Gastrocnemius medialis (tissue), 4 donors: Measurements from ENCODE around the gene RRH. TPM values are rescaled to one million over a fixed set of nuclear protein-coding genes. Genes with fewer than 3 reads are reported as not detected.

ENCODE experiments used
- ATAC-seq, 2 donors: fragments of 150-250 bp; one replicate each; pipeline ENCODE4 v1.9.1; 2016
- DNase-seq, 2 donors: peaks; one replicate each; pipeline ENCODE4 v3.0.0-alpha.2; 2019
- H3K27ac ChIP-seq, 4 donors: fragments of 200-600 bp; sonication (generic); 1 replicate in 1 of 4; 2 replicates in 3 of 4; pipeline ENCODE4 v1.5.1; 2016 to 2018; ENCODE audit warnings: mild to moderate bottlenecking in 2 of 4, moderate library complexity in 1 of 4
- H3K27me3 ChIP-seq, 3 donors: fragments of 200-600 bp; sonication (generic) in 2 of 3; 1 replicate in 1 of 3; 2 replicates in 2 of 3; pipeline versions ENCODE4 v1.5.1 to v1.6.0; 2016 to 2019; ENCODE audit warnings: mild to moderate bottlenecking in 1 of 3, moderate library complexity in 1 of 3
- H3K36me3 ChIP-seq, 2 donors: fragments of 200-600 bp; sonication (generic) in 1 of 2; one replicate each; pipeline ENCODE4 v1.5.1; 2017 to 2018
- H3K4me1 ChIP-seq, 2 donors: fragments of 200-600 bp; sonication (generic) in 1 of 2; one replicate each; pipeline ENCODE4 v1.5.1; 2016 to 2017; ENCODE audit warnings: mild to moderate bottlenecking in 2 of 2
- H3K4me3 ChIP-seq, 4 donors: fragments of 200-600 bp; sonication (generic) in 3 of 4; 1 replicate in 1 of 4; 2 replicates in 3 of 4; pipeline ENCODE4 v1.5.1; 2016 to 2019; ENCODE audit warnings: mild to moderate bottlenecking in 2 of 4
- H3K9me3 ChIP-seq, 3 donors: fragments of 200-600 bp; sonication (generic) in 2 of 3; 1 replicate in 1 of 3; 2 replicates in 2 of 3; pipeline ENCODE4 v1.5.1; 2016 to 2019
- POLR2A ChIP-seq, 2 donors: fragments of 450-650 bp; IDR thresholded peaks; one replicate each; pipeline ENCODE4 v1.6.1; 2017; ENCODE audit warnings: antibody characterized with exemption in 2 of 2, mild to moderate bottlenecking in 2 of 2, moderate library complexity in 2 of 2
- in situ Hi-C, 4 donors: fragments of 200-750 bp; cut with MboI; loops; one replicate each; pipeline versions ENCODE4 v1.15.0 to v1.8.0; 2017; ENCODE audit warnings: low sequenced_read_pairs in 4 of 4
- intact Hi-C: fragments of 100-400 bp; cut with DNase I; formaldehyde crosslinking; loops from one replicate; pipeline ENCODE4 v1.15.1; 2023; ENCODE audit warnings: low total_unique reads
- total RNA-seq, 4 donors: library from RNA; depleted of rRNA; stranded (reverse); fragments of >200 nt; gene quantifications; one replicate each; pipeline versions ENCODE4 v1.1.0 to v1.2.3, GENCODE V29; 2016
- TF ChIP-seq, protein P1 (sequence below), 5 experiments: fragments of 450-650 bp in 3 of 5; fragments of 200-600 bp in 2 of 5; sonication (generic) in 2 of 5; IDR thresholded peaks in 4 of 5; conservative IDR thresholded peaks in 1 of 5; 1 replicate in 4 of 5; 2 replicates in 1 of 5; pipeline ENCODE4 v1.5.1; 2016 to 2019; ENCODE audit warnings: antibody characterized with exemption in 5 of 5, mild to moderate bottlenecking in 3 of 5, moderate library complexity in 3 of 5

Gene RRH
- total RNA-seq, 4 donors from 2014 or later, result not detected

DNA sequence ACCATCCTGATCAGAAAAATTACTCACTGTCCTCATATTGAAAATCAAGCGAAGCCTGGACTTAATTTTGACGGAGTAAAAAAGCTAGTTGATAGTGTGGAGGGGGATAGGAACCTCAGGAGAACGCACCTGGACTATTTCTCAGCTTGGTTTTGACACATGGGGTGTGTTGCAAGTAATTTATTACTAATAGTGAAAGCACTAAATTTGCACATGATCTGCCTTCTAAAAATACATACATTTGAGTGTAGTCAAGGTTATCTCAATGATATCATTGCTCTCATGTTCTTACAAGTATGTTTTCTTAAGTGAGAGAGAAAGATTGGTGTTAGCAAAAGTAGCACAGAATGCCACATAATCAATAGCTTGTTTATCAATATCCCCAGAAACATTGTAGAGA is 49.6 kb downstream of the RRH start:
- Histone ChIP-seq H3K27me3 (no peaks in the 10 kb centered on the region), H3K9me3 (no peaks in the 10 kb centered on the region), H3K4me3 (no peak overlapping the region), H3K36me3 (no peaks in the 10 kb centered on the region), H3K4me1 (peaks cover 0 to 26% of the 10 kb centered on the region in 2 donors), H3K27ac (no peak overlapping the region)
- TF ChIP-seq, protein P1, sequence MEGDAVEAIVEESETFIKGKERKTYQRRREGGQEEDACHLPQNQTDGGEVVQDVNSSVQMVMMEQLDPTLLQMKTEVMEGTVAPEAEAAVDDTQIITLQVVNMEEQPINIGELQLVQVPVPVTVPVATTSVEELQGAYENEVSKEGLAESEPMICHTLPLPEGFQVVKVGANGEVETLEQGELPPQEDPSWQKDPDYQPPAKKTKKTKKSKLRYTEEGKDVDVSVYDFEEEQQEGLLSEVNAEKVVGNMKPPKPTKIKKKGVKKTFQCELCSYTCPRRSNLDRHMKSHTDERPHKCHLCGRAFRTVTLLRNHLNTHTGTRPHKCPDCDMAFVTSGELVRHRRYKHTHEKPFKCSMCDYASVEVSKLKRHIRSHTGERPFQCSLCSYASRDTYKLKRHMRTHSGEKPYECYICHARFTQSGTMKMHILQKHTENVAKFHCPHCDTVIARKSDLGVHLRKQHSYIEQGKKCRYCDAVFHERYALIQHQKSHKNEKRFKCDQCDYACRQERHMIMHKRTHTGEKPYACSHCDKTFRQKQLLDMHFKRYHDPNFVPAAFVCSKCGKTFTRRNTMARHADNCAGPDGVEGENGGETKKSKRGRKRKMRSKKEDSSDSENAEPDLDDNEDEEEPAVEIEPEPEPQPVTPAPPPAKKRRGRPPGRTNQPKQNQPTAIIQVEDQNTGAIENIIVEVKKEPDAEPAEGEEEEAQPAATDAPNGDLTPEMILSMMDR (IDR thresholded peaks at IDR 0.05 in 4 of 5, conservative IDR thresholded peaks at IDR 0.05 in 1 of 5), result no peak
- no peak for TF ChIP-seq POLR2A (IDR thresholded peaks at IDR 0.05)
- in situ Hi-C loops (no loop called here), intact Hi-C loops (no loop called here)
- DNase-seq (no peak), ATAC-seq (no peak)

DNA sequence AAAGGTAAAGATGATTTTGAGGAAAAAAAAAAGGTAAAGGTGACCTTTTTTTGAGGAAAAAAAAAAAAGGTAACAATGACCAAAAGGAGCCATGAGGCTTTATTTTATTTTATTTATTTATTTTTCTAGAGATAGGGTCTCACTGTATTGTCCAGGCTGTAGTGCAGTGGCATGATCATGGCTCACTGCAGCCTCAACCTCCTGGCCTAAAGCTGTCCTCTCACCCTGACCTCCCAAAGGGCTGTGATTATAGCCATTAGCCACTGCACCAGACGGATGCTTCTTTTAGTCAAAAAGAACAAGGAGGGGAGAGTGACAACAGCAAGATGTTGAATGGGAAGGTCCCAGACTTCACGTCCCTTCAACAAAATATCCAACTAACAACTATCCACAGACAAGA is 50.6 kb downstream of the RRH start:
- intact Hi-C loops, result no loop called here
- in situ Hi-C loops, result no loop called here
- TF ChIP-seq, protein P1 (IDR thresholded peaks at IDR 0.05 in 4 of 5, conservative IDR thresholded peaks at IDR 0.05 in 1 of 5), result no peak
- no peak for TF ChIP-seq POLR2A (IDR thresholded peaks at IDR 0.05)

DNA sequence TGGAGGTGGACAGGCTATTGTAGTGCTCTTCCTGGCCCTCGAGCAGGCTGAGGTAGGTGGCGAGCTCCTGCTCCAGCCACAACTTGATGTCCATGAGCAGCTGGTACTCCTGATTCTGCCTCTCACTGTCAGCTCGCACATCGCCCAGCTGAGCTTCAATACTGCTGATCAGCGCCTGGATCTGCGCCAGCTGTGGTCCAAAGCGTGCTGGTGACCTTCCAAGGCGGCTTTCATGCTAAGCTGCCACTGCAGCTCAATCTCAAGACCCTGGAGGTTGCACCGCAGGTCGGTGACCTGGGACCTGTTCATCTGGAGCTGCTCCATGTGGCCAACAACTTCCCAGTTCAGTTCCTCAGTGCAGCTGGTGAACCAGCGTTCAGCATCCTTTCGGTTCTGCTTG is 51.3 kb downstream of the RRH start:
- DNase-seq (no peak), ATAC-seq (no peak)
- in situ Hi-C loops (no loop called here), intact Hi-C loops (no loop called here)
- TF ChIP-seq, protein P1 (IDR thresholded peaks at IDR 0.05 in 4 of 5, conservative IDR thresholded peaks at IDR 0.05 in 1 of 5), result no peak
- TF ChIP-seq POLR2A (IDR thresholded peaks at IDR 0.05), result no peak
- no peaks in the 10 kb centered on the region for H3K36me3 ChIP-seq
- H3K27me3 ChIP-seq, result no peaks in the 10 kb centered on the region
- H3K4me1 ChIP-seq, result peaks cover 0 to 19% of the 10 kb centered on the region in 2 donors
- no peaks in the 10 kb centered on the region for H3K9me3 ChIP-seq
- no peak overlapping the region for H3K27ac ChIP-seq
- H3K4me3 ChIP-seq, result no peak overlapping the region

More for the DNA sequence above, 50.6 kb downstream of the RRH start:
- no peaks in the 10 kb centered on the region for H3K27me3 ChIP-seq
- DNase-seq, result no peak
- H3K36me3 ChIP-seq, result no peaks in the 10 kb centered on the region
- ATAC-seq, result no peak
- H3K9me3 ChIP-seq, result no peaks in the 10 kb centered on the region
- H3K4me3 ChIP-seq, result no peak overlapping the region
- H3K27ac ChIP-seq, result no peak overlapping the region
- H3K4me1 ChIP-seq, result peaks cover 0 to 26% of the 10 kb centered on the region in 2 donors

GRCh38 chr4:109879636-109880314 is 52.0 kb downstream of the RRH start:
- H3K4me3 ChIP-seq, result no peak overlapping the region
- no peaks in the 10 kb centered on the region for H3K9me3 ChIP-seq
- peaks cover 0 to 13% of the 10 kb centered on the region in 2 donors for H3K4me1 ChIP-seq
- ATAC-seq, result no peak
- no peak overlapping the region for H3K27ac ChIP-seq
- H3K27me3 ChIP-seq, result no peaks in the 10 kb centered on the region
- H3K36me3 ChIP-seq, result no peaks in the 10 kb centered on the region
- TF ChIP-seq POLR2A (IDR thresholded peaks at IDR 0.05), result no peak
- TF ChIP-seq, protein P1 (IDR thresholded peaks at IDR 0.05 in 4 of 5, conservative IDR thresholded peaks at IDR 0.05 in 1 of 5), result no peak
- no peak for DNase-seq
- intact Hi-C loops (no loop called here), in situ Hi-C loops (no loop called here)

DNA sequence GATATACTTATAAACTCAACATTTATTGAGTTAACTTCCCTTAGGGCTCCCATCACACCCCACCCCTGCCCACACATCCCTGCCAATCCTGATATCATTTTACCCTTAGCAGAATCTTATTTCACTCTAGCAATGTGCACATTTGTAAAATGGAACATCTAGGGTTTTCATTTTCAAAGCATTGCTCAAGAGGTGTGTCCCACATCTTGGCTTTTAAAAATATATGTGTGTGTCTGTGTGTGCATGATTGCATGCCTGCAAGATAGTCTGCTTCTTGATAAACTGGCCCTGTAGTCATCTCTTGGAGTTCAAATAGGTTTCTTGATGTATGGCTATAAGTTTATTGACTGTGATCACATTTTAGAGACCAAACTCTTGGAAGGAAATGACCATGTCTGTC is 58.5 kb downstream of the RRH start:
- DNase-seq, result no peak
- Histone ChIP-seq H3K27ac (peak overlapping the region in 2 of 4 donors; percentile 21 to 68), H3K4me1 (peaks cover 0 to 22% of the 10 kb centered on the region in 2 donors), H3K36me3 (no peaks in the 10 kb centered on the region), H3K4me3 (no peak overlapping the region), H3K9me3 (no peaks in the 10 kb centered on the region), H3K27me3 (no peaks in the 10 kb centered on the region)
- ATAC-seq, result peak; percentile 56 to 86
- intact Hi-C loops, result no loop called here
- in situ Hi-C loops, result no loop called here
- TF ChIP-seq, protein P1 (IDR thresholded peaks at IDR 0.05 in 4 of 5, conservative IDR thresholded peaks at IDR 0.05 in 1 of 5), result no peak
- TF ChIP-seq POLR2A (IDR thresholded peaks at IDR 0.05), result no peak
